Gastroesophageal sphincter (tissue), 3 donors: ENCODE measurements around the gene THSD7A.

Experiments used
- EP300 ChIP-seq: sonication (generic); formaldehyde crosslinking; IDR thresholded peaks from one replicate; pipeline ENCODE4 v1.6.1; 2017; ENCODE audit warnings: antibody characterized with exemption, mild to moderate bottlenecking
- POLR2A ChIP-seq, 2 donors: fragments of 450-650 bp; IDR thresholded peaks; one replicate each; pipeline ENCODE4 v1.6.1; 2017; ENCODE audit warnings: antibody characterized with exemption in 2 of 2, mild to moderate bottlenecking in 2 of 2, moderate library complexity in 1 of 2
- POLR2AphosphoS5 ChIP-seq: sonication (generic); formaldehyde crosslinking; IDR thresholded peaks from one replicate; pipeline ENCODE4 v1.6.1; 2017; ENCODE audit warnings: antibody characterized with exemption
- TF ChIP-seq, protein P1 (sequence below), 4 experiments: fragments of 200-600 bp in 2 of 4; fragments of 450-650 bp in 2 of 4; sonication (generic) in 1 of 4; IDR thresholded peaks; one replicate each; pipeline ENCODE4 v1.5.1; 2017 to 2019; ENCODE audit warnings: antibody characterized with exemption in 4 of 4, mild to moderate bottlenecking in 2 of 4, moderate library complexity in 2 of 4

DNA sequence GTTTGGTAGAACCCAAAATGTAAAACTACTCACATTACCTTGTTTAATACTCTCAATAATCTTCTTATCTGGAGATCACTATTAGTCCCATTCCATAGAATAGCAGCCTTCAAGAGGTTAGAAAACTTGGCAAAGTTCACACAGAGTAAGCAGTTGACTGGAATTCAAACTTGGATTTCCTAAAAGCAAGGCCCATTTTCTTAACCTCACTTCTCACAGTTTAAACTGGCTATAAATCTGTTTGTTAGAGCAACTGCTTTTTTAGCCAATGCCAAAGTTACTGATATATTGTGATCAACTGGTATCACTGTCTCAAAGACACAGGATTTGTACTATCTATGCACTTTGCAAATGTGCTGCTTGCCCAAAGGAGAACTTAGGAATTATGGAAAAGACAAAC is 230.2 kb downstream of the THSD7A start:
- no peak for TF ChIP-seq POLR2A (IDR thresholded peaks at IDR 0.05)
- TF ChIP-seq, protein P1, sequence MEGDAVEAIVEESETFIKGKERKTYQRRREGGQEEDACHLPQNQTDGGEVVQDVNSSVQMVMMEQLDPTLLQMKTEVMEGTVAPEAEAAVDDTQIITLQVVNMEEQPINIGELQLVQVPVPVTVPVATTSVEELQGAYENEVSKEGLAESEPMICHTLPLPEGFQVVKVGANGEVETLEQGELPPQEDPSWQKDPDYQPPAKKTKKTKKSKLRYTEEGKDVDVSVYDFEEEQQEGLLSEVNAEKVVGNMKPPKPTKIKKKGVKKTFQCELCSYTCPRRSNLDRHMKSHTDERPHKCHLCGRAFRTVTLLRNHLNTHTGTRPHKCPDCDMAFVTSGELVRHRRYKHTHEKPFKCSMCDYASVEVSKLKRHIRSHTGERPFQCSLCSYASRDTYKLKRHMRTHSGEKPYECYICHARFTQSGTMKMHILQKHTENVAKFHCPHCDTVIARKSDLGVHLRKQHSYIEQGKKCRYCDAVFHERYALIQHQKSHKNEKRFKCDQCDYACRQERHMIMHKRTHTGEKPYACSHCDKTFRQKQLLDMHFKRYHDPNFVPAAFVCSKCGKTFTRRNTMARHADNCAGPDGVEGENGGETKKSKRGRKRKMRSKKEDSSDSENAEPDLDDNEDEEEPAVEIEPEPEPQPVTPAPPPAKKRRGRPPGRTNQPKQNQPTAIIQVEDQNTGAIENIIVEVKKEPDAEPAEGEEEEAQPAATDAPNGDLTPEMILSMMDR (IDR thresholded peaks at IDR 0.05) = no peak
- TF ChIP-seq EP300 = no peak
- no peak for TF ChIP-seq POLR2AphosphoS5
